ENCODE results near the gene PTPN3.

PTPN3 gene

GRCh38 chr9:109421026-109421970, 76.8 kb downstream of the PTPN3 start:
- DNase-seq = no peak

- DNase-seq = no peak
These were observed 78.6 kb downstream of the PTPN3 start for GRCh38 chr9:109419531-109419930.

GRCh38 chr9:109418827-109419226, 79.3 kb downstream of the PTPN3 start:
- DNase-seq = no peak

GRCh38 chr9:109417585-109418544, 80.2 kb downstream of the PTPN3 start:
- DNase-seq = no peak

GRCh38 chr9:109417054-109417453, 81.1 kb downstream of the PTPN3 start:
- no peak for DNase-seq

GRCh38 chr9:109416135-109416706, 81.9 kb downstream of the PTPN3 start:
- DNase-seq = no peak

- no peak for DNase-seq
These were observed 83.9 kb downstream of the PTPN3 start for GRCh38 chr9:109414125-109414785.

- no peak for DNase-seq
These were observed 86.2 kb downstream of the PTPN3 start for GRCh38 chr9:109411798-109412352.

GRCh38 chr9:109411069-109411761, 86.9 kb downstream of the PTPN3 start:
- no peak for DNase-seq

- no peak for DNase-seq
These were observed 88.2 kb downstream of the PTPN3 start for GRCh38 chr9:109409773-109410397.

- no peak for DNase-seq
These were observed 89.2 kb downstream of the PTPN3 start for GRCh38 chr9:109408759-109409462.

- DNase-seq = no peak
These were observed 94.3 kb downstream of the PTPN3 start for GRCh38 chr9:109403766-109404320.

GRCh38 chr9:109403116-109403515, 95.0 kb downstream of the PTPN3 start:
- no peak for DNase-seq

GRCh38 chr9:109401990-109402318, 96.2 kb downstream of the PTPN3 start:
- DNase-seq = no peak

- DNase-seq = no peak
These were observed 96.7 kb downstream of the PTPN3 start for GRCh38 chr9:109401169-109401989.

- DNase-seq = no peak
These were observed 98.8 kb downstream of the PTPN3 start for GRCh38 chr9:109399258-109399767.

GRCh38 chr9:109391176-109391575, 106.9 kb downstream of the PTPN3 start:
- DNase-seq = no peak

GRCh38 chr9:109387856-109388255, 110.3 kb downstream of the PTPN3 start:
- DNase-seq = no peak

GRCh38 chr9:109387206-109387605, 110.9 kb downstream of the PTPN3 start:
- DNase-seq = no peak
